K562 (cell line): ENCODE measurements around the gene LMNA. TPM values are rescaled to one million over a fixed set of nuclear protein-coding genes. Genes with fewer than 3 reads are reported as not detected.

Source experiments
- BRF1 ChIP-seq: IDR thresholded peaks from 3 replicates; pipeline ENCODE4 v1.6.1; 2011; ENCODE audit warnings: borderline replicate concordance, mild to moderate bottlenecking; ENCODE audit not compliant: insufficient read length; ENCODE audit errors: extremely low read depth
- ESRRA ChIP-seq: fragments of 450-650 bp; IDR thresholded peaks from 2 replicates; pipeline ENCODE4 v1.6.1; 2014; ENCODE audit warnings: low read depth, mild to moderate bottlenecking, moderate library complexity, borderline replicate concordance
- FOS ChIP-seq: IDR thresholded peaks from 3 replicates; pipeline ENCODE4 v1.6.1; 2011; ENCODE audit not compliant: insufficient read length; ENCODE audit errors: extremely low read depth
- GTF3C2 ChIP-seq: IDR thresholded peaks from 3 replicates; pipeline ENCODE4 v1.6.1; 2011; ENCODE audit warnings: borderline replicate concordance, mild to moderate bottlenecking, moderate library complexity; ENCODE audit not compliant: insufficient read length; ENCODE audit errors: extremely low read depth
- LEF1 ChIP-seq: fragments of 450-650 bp; IDR thresholded peaks from 2 replicates; pipeline ENCODE4 v1.6.1; 2016; ENCODE audit warnings: mild to moderate bottlenecking
- MAX ChIP-seq: sonication (generic); formaldehyde crosslinking; IDR thresholded peaks from 2 replicates; pipeline ENCODE4 v1.9.0; 2022; ENCODE audit warnings: mild to moderate bottlenecking, missing genetic modification reagents
- MTF1 ChIP-seq: fragments of 250-450 bp; sonication (Bioruptor Pico); IDR thresholded peaks from 2 replicates; pipeline ENCODE4 v1.9.0; 2021; ENCODE audit warnings: moderate library complexity, mild to moderate bottlenecking, inconsistent platforms, borderline replicate concordance
- PML ChIP-seq: IDR thresholded peaks from 2 replicates; pipeline ENCODE4 v1.6.1; 2012; ENCODE audit warnings: low read length, inconsistent platforms
- PRDM10 ChIP-seq: fragments of 450-650 bp; IDR thresholded peaks from 2 replicates; pipeline ENCODE4 v1.6.1; 2018; ENCODE audit not compliant: partially characterized antibody
- PRMT5 ChIP-seq: sonication (generic); formaldehyde crosslinking; IDR thresholded peaks from 2 replicates; pipeline ENCODE4 v1.5.0; 2020; ENCODE audit warnings: missing genetic modification reagents
- RBFOX2 ChIP-seq: fragments of 200-400 bp; formaldehyde crosslinking; IDR thresholded peaks from 2 replicates; pipeline ENCODE4 v1.6.1; 2017; ENCODE audit warnings: low read depth, mild to moderate bottlenecking, low read length, moderate library complexity
- STAG1 ChIP-seq: sonication (generic); formaldehyde crosslinking; IDR thresholded peaks from 2 replicates; pipeline ENCODE4 v1.5.0; 2020; ENCODE audit warnings: missing genetic modification reagents, borderline replicate concordance
- TCF15 ChIP-seq: fragments of 250-450 bp; sonication (Bioruptor Pico); IDR thresholded peaks from 2 replicates; pipeline ENCODE4 v1.8.0; 2022; ENCODE audit warnings: moderate library complexity, mild to moderate bottlenecking, inconsistent platforms
- ZNF395 ChIP-seq: fragments of 200-800 bp; sonication (Bioruptor generic); IDR thresholded peaks from 2 replicates; pipeline ENCODE4 v1.6.1; 2017; ENCODE audit warnings: missing genetic modification characterization, missing compliant biosample characterization
- ZNF707 ChIP-seq: fragments of 250-450 bp; sonication (Bioruptor Pico); conservative IDR thresholded peaks from 2 replicates; pipeline ENCODE4 v1.8.0; 2022; ENCODE audit warnings: inconsistent platforms, mild to moderate bottlenecking, moderate library complexity
- ZNF764 ChIP-seq: fragments of 250-450 bp; sonication (Bioruptor Pico); IDR thresholded peaks from 2 replicates; pipeline ENCODE4 v1.4.0; 2020; ENCODE audit warnings: low read depth, mild to moderate bottlenecking, moderate library complexity
- ZNF785 ChIP-seq: fragments of 250-450 bp; sonication (Bioruptor Pico); IDR thresholded peaks from 2 replicates; pipeline ENCODE4 v1.4.0; 2020; ENCODE audit warnings: mild to moderate bottlenecking
- ZSCAN32 ChIP-seq: fragments of 450-650 bp; formaldehyde crosslinking; IDR thresholded peaks from 2 replicates; pipeline ENCODE4 v1.4.0; 2020; ENCODE audit warnings: mild to moderate bottlenecking, moderate library complexity
- polyA plus RNA-seq, 8 experiments: library from polyadenylated mRNA; depleted of rRNA in 4 of 8; stranded (reverse) in 5 of 8; unstranded in 3 of 8; fragments of >200 nt; fragmentation: Nextera tagmentation in 2 of 8; fragmentation: Illumina TruSeq in 1 of 8; extraction: Ambion mirVana in 2 of 8; extraction: Trizol in 1 of 8; gene quantifications; 2 replicates each; pipeline versions ENCODE4 v1.2.1 to v1.2.3, GENCODE V29; 2011 to 2014; ENCODE audit warnings: inconsistent platforms in 1 of 8, missing spikeins in 1 of 8
- total RNA-seq, 7 experiments: library from RNA; depleted of rRNA in 6 of 7; stranded (reverse); fragments of >200 nt in 6 of 7; fragmentation: Illumina TruSeq in 2 of 7; extraction: Trizol in 2 of 7; gene quantifications; 2 replicates each; pipeline versions ENCODE4 v1.2.1 to v1.2.3, GENCODE V29; 2011 to 2021; ENCODE audit warnings: low replicate concordance in 1 of 7

Gene LMNA
- total and polyA plus RNA-seq, 9 of the 15 experiments (the other 6 are each of a cell fraction or from before 2014, with no cell fraction given) = 1.00 to 347 (median 88.2) TPM

GRCh38 chr1:156129687-156130577 is 15.4 kb downstream of the LMNA start (continued):
- TF ChIP-seq GTF3C2 (no peak), FOS (peak; percentile 5), ZNF395 (no peak), ZNF785 (CRISPR knock-in tag) (no peak), LEF1 (peak; percentile 21; the same call in 1 of the 2 replicates), PML (no peak), BRF1 (no peak), TCF15 (CRISPR knock-in tag) (no peak), STAG1 (CRISPR knock-in tag) (peak; percentile 63; the same call in 1 of the 2 replicates), RBFOX2 (no peak), PRMT5 (CRISPR knock-in tag) (no peak), PRDM10 (peak; percentile 16), ZSCAN32 (CRISPR knock-in tag) (no peak), ZNF707 (CRISPR knock-in tag) (no peak), ZNF764 (no peak), MAX (CRISPR knock-in tag) (peak; percentile 10; the same call in 1 of the 2 replicates), ESRRA (peak; percentile 36; the same call in 1 of the 2 replicates), MTF1 (CRISPR knock-in tag) (no peak)
